GM18907 (cell line): Measurements from ENCODE around the gene BCR.
"Not testable (repeated sequence)": the region's sequence is repeated elsewhere in the genome, so short reads cannot be mapped to it uniquely, and the experiment has no call there.

Experiments
- ATAC-seq: cut with Tn5 transposase; IDR thresholded peaks from one replicate; pipeline ENCODE4 v1.9.1; 2021; ENCODE audit warnings: mild to moderate bottlenecking, moderate library complexity; ENCODE audit not compliant: unreplicated experiment

BCR gene

DNA sequence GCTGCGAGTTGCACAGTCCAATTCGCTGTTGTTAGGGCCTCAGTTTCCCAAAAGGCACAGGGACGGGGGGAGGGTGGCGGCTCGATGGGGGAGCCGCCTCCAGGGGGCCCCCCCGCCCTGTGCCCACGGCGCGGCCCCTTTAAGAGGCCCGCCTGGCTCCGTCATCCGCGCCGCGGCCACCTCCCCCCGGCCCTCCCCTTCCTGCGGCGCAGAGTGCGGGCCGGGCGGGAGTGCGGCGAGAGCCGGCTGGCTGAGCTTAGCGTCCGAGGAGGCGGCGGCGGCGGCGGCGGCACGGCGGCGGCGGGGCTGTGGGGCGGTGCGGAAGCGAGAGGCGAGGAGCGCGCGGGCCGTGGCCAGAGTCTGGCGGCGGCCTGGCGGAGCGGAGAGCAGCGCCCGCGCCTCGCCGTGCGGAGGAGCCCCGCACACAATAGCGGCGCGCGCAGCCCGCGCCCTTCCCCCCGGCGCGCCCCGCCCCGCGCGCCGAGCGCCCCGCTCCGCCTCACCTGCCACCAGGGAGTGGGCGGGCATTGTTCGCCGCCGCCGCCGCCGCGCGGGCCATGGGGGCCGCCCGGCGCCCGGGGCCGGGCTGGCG is at the start of gene BCR:
Gene BCR, plus strand, starts transcription at position 209 of the 592 bp plus-strand sequence. CDS start 452 bp downstream, outside the sequence.
- ATAC-seq: no peak

DNA sequence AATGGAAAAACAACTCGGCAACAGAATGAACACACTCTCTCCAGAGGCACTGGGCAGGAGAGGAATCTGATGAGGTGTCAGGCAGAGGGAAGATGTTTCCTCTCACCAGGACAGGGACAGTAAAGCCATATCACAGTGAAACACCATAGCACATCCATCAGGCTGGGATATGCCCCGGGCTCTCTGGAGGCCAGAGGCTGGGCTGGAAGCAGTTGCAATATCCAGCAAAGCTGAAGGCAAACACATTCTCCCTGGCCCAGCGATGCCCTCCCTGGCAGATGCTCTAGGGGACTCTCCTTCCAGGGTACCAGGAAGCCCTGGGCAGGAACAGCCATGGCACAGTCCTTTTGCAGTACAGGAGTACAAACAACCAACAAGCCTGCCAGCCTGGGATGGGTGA is 49.6 kb upstream of the BCR start:
- ATAC-seq: no peak

DNA sequence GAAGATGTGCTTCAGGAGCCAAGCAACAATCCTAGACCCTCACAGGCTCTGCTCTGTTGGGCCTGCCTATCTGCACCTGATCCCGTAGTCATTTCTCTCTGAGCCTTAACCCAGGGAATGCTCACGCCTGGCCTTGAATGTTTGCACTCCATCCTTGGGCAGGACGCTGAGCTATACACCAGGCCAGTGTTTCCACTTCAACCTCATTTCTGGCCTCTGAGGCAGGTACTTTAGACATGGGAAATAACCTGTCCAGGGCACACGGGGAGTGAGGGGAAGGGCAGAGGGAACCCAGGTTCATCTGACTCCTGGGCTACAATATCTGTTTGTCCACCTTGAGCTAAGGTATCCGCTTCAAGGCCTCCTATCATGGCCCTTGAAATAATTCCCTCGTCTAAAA is 48.4 kb upstream of the BCR start:
- ATAC-seq: no peak

- ATAC-seq: no peak
Measured at GRCh38 chr22:23132376-23133091, 47.8 kb upstream of the BCR start.

GRCh38 chr22:23133922-23134321 is 46.4 kb upstream of the BCR start:
- ATAC-seq: no peak

DNA sequence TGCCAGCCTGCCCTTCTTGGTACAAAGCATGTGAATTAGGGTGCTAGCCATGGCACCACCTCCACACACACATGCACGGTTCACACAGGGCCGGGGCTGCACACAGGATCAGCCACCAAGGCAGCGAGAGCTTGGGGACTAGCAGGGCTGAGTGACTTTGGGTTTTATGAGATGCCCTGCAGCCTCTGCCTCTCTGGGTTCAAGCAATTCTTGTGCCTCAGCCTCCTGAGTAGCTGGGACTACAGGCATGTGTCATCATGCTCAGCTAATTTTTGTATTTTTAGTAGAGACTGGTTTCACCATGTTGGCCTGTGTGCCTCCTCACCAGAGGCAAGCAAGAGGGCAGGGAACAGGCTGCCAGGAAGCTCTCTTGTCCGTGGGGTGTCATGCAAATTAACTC is 43.3 kb upstream of the BCR start:
- not testable (repeated sequence) for ATAC-seq

- ATAC-seq: no peak
Measured at GRCh38 chr22:23137468-23137867, 42.8 kb upstream of the BCR start.

- peak; percentile 50 for ATAC-seq
Measured at GRCh38 chr22:23137905-23138561, 42.3 kb upstream of the BCR start.

- ATAC-seq: no peak
Measured at GRCh38 chr22:23138584-23139435, 41.5 kb upstream of the BCR start.

GRCh38 chr22:23140385-23140784 is 39.9 kb upstream of the BCR start:
- no peak for ATAC-seq

GRCh38 chr22:23142546-23143105 is 37.7 kb upstream of the BCR start:
- ATAC-seq: no peak

DNA sequence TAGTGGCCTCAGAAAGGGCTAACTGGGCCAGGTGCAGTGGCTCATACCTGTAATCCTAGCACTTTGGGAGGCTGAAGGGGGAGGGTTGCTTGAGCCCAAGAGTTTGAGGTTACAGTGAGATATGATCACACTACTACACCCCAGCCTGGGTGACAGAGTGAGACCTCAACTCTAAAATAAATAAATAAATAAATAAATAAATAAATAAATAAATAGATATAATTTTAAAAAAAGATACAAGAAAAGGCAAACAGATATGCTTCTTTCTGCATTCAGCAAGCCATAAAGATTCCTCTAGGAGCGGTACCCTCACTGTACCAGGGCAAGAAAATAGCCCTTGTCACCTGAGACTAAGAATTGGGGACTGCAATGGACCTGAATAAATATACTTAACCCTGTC is 37.2 kb upstream of the BCR start:
- no peak for ATAC-seq

- no peak for ATAC-seq
Measured at GRCh38 chr22:23144432-23144831, 35.9 kb upstream of the BCR start.

- no peak for ATAC-seq
Measured at GRCh38 chr22:23144932-23145877, 35.1 kb upstream of the BCR start, which contains the start of gene RAB36. Gene RAB36, plus strand, starts transcription at chr22:23145477. Its CDS starts 1,140 bp downstream, at chr22:23146617.

DNA sequence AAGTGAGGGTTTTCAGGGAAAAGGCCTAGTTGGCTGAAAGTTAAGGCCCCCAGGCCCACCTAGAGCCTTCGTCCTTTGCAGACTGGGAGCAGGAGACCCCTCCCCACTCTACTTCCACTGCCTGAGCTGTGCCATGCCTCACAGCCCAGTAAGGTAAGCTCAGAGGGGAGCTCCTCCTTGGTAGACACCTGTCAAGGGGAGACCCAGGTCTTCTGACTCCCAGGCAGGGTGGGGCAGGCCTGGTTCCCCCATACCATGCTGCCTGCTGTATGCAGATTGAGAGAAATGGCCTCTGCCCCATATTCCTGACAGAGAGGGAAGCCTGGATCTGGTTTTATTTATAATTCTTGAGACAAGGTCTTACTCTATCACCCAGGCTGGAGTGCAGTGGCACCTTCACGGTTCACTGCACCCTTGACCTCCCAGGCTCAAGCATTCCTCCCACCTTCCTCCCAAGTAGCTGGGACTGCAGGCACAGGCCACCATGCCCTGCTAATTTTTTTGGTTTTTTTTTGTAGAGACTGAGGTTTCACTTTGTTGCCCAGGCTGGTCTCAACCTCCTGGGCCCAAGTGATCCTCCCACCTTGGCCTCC is 34.3 kb upstream of the BCR start:
- no peak for ATAC-seq

DNA sequence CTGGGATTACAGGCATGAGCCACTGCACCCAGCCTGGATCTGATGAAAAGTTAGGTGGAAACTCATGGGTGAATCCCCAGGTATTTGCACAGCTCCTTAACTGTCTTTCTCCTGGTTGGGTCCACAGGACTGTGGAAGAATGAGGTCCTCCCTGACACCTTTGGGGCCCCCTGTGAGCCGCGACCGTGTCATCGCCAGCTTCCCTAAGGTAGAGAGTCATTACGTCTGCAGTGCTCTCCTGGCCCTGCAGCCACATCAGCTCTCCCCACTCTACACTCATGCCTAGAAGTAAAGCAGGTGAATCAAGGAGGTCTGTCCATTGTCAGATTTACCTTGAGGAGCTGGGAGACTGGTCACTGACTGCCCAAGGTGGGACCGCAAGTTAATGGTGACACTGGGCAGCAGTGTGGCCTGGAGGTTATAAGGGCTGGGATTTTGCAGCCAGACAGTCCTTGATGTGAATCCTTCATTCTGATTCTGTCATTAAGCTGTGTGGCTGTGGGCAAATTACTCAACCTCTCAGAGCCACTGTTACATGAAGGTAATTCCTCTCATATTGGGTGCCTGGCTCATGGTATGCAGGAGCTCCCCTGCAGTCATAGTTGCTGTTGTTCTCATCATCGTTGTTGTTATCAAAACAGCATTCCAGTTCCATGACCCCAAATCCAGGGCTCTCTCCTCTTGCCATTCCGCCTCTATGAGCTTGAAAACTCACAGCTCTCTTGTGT is 33.7 kb upstream of the BCR start:
- no peak for ATAC-seq

DNA sequence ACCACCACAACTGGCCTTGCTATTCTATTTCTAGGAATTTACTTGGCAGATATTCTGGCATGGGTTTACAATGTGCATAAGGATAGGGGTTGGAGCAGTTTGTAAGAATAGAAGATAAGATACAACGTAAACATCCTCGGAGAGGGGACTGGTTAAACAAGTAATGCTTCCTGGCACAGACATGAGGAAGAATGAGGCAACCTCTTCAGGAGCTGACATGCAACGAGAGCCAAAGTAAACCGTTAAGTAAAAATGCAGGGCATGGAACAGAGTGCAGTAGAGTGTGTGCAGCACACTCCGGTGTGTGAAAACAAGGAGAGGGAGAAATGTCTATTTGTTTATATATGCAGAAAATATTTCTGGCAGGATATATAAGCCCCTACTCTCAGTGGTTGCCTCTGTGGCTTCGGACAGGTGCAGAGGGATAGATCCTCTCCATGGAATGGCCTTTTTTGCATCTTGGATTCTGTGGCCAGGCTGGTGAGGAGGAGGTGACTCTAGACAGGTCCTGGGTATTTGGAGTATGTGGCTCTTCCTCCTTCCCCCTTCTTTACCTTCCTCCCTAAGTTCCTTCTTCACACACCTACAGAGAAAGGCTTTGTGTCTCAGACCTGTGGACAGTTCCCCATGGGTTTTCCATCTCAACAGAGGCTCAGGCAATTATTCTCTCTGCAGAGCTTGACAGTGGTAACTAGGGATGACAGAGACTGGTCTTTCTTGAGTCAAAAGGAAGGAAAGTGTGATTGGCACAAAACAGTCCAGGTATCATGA is 32.5 kb upstream of the BCR start:
- ATAC-seq: no peak

DNA sequence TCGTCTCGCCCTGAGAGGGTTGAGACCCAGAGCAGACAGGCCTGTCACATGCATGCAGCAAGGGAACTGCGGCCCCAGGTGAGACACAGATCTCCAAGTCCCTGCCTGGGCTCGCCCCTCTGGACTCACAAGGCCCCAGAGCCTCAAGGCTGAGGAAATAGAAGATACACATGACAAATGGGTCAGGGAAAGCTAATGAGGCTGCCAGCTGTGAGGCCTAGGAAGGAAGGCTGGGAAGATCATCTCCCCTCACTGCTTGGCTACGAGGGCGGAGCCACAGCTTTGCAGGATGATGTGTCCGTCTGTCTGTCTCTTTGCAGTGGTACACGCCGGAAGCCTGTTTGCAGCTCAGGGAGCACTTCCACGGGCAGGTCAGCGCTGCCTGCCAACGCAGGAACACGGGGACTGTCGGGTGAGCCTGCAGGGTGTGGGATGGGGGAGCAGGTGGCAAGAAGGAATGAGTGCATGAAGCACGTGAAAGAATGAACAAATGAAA is 30.5 kb upstream of the BCR start:
- no peak for ATAC-seq
